HG03135 (cell line): ENCODE data around the gene EIPR1.
A peak's percentile ranks its signal among the peaks of the same experiment; 100 is the strongest.

Experiments used
- ATAC-seq: cut with Tn5 transposase; IDR thresholded peaks from one replicate; pipeline ENCODE4 v1.9.1; 2021; ENCODE audit warnings: mild to moderate bottlenecking, moderate library complexity; ENCODE audit not compliant: unreplicated experiment

Gene EIPR1

DNA sequence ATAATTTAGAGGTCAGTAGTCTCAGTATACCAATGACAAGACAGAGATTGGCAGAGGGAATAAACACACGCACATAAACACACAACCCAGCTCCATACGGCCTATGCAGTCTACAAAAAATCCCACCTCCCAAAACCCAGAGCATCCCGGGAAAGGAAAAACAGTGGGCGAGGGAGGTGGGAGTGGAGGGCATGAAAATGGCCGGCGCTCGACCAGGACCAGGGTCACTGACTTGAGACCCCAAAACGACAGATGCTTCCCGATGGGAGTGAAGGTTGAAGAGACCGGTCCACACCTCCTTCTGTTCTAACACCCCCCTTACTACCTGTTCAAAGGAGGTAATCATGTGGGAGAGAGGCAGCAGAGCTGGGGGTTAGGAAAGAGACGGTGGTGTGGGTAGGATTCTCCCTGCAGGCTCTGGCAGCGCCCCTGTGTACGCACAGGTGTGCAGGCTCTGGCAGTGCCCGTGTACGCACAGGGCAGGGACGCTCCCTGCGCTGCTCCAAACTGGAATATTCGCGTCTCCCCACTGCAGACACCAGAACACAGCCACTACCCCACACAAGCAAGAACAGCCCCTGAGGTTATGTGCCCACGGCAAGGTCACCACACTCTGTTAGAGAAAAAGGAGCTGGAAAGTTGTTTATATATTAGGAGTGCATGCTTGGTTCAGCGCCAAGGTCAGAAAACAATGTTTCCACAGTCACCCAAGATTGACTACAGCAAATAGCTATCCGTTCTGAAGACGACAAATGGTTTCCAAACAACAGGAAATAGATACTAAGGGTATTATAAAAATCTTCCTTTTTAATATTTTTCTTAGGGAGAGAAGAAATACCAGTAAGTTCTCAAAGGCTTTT lies 67.9 kb downstream of the EIPR1 start:
- no peak for ATAC-seq

DNA sequence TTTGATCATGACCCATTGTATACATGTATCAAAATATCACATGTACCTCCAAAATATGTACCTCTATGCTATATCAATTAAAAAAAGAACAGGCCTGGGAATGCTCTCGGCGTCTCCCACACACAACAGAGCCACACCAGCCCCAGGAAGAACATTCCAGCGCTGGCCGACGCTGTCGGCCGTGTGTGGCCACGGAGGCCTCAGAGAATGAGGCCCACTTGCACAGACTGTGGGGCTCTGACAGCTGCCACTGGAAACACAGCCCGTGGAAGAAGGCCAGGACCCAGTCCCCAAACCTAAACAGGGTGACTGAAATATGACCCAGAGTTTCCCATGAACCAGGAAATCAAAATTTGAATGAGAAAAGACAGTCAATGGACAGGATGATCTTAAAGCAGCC lies 69.7 kb downstream of the EIPR1 start:
- no peak for ATAC-seq

DNA sequence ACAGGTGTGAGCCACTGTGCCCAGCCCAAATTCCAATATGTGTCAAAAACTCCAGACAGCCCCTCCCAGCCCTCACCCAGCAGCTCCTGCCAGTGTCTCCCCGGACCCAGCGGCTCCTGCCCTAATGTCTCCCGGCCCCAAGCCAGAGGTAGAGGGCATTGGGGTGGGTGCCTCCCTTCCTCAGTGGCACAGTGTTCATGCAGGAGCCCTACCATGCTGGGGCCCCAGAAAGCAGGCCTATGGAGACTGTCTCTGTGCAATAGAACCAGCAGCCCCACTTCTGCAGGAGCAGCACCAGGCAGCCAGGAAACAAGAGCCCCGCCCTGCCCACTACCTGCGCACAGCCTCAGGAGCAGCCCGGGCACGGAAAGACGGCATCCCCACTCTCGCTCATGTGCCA lies 70.4 kb downstream of the EIPR1 start:
- ATAC-seq, result no peak

DNA sequence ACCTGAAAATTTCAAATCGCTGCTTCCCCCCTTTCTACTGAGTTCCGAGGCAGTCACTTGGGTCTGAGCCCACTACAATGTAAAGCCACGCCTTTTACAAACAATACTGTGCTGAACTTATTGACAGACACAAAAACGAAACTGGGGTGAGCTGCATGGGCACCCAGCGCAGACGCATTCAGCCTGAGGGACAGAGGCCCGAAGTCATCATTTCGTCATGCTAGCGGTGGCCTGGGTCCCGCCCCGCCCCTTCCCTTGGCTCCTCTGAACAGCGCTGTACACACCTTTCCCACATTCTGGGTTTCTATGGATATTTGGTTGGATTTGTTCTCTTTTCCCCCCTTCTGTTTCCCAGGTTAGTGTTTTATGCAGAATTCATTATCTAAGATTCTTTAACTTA lies 71.7 kb downstream of the EIPR1 start:
- no peak for ATAC-seq

DNA sequence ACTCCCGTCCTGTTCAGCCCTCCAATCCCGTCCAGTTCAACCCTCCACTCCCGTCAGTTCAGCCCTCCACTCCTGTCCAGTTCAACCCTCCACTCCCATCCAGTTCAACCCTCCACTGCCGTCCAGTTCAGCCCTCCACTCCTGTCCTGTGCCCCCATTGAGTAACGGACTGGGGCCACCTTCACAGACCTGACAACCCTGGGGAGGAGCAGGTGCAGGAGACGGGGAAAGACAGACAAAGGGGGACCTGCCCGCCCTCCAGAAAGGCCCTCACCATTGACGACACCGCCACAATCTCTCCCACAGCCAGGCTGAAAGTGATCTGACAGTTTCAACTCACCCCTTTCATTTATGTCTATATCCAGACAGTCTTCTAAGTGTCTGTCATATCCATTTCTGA lies 72.2 kb downstream of the EIPR1 start:
- no peak for ATAC-seq

DNA sequence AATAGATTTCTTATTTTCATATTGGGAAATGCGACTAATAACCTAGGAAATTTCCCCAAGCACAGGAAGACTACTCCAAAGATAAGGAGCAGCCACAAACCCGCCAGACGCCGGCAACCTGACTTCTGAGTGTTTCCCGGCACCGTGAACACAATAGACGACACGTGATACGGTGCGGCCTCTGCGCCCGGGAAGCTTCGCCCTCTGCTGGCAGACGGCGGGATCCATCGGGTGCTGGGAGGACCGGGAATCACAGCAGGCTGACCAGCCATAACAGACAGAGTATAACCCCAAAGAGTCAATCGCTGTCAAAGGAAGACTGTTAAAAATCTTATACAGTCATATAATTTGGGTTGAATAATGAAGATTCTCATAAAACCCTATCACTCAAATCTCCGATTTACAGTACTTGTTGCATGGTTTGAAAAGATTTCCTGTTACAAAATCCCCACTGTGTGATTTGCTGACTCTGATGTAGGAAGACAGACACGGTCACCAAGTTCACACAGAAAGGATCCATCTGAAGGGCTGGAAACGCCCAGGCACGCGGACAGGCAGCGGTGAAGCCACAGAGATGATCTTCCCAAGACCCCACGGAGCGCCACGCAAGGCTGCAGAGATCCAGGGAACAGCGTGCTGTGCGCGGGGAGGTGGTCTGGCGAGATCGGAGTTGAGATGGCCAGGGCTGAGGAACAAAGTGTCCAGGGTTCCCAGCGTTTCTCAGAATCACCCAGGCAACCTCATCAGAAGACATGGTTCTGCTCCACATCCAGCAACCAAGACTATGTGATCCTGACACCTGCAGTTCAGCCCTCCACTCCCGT lies 73.8 kb downstream of the EIPR1 start:
- ATAC-seq, result peak; percentile 97

DNA sequence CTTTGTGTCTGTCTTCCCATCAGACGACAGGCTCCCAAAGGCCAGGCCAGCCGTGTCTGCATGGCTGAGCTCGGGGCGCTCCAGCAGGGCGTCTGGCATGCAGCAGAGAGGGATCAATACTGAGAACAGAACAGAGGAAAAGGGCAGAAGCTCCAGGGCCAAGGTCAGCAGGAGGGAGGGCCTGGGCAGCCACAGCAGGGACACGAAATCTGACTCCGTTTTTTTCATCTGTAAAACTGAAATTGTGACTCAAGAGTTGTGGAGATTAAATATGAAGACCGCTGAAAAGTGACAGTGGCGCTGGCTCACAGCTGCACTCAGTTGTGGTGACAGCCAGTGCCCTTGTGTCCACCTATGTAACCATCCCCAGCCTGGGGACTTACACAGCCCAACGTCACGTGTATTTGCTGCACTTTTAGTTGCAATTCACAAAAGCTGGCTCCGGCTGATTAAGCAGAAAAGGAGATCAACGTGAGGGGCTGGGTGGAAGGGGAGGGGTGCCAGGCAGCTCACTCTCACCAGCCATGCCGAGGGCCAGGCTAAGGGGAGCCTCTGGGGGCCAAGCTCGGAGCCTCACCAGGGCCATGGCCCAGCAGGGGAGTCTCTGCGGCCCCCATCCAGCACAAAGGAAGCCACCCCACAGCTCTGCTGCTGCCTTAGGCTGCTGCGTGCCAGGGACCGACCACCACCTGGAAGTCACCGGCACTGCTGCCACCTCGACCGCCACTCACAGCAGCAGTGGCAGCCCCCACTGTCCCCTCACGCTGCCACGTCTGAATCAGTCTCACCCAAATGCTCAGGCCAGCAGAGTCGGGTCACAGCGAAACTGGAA lies 74.7 kb downstream of the EIPR1 start:
- ATAC-seq, result peak; percentile 13

DNA sequence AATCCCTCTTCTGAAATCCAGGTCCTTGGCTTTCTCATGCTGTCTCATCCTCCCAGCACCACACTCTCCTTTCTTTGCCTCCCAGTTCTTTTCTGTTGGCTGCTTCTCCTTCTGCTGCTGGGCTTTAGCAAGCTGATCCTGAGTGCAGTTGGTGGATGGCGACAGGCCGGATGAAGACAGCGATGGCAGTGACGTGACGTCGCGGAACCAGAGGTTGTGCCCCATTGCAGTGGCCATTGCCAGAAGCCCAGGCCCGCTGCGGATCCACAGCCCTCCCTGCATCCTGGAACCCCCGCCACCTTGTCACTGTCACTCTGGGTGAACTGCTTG lies 75.2 kb downstream of the EIPR1 start:
- ATAC-seq, result no peak

DNA sequence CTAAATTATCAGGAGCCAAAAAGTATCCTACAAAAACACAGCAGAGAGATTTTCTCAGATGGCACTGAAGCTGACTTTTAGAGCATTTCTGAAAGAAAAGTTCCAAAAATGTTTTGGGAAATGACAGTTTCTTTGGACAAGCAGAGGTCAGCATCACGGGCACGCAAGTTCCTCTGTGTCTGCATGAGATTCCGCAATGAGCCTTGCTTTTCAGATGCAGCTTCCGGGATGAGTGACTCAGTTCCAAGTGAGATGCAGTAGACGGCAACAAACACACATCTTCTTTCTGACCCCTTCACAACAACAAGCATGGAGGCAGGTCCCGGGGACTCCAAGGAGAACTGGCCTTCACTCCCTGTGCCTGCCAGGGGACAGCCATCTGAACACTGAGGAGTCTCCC lies 76.6 kb downstream of the EIPR1 start:
- ATAC-seq, result no peak

DNA sequence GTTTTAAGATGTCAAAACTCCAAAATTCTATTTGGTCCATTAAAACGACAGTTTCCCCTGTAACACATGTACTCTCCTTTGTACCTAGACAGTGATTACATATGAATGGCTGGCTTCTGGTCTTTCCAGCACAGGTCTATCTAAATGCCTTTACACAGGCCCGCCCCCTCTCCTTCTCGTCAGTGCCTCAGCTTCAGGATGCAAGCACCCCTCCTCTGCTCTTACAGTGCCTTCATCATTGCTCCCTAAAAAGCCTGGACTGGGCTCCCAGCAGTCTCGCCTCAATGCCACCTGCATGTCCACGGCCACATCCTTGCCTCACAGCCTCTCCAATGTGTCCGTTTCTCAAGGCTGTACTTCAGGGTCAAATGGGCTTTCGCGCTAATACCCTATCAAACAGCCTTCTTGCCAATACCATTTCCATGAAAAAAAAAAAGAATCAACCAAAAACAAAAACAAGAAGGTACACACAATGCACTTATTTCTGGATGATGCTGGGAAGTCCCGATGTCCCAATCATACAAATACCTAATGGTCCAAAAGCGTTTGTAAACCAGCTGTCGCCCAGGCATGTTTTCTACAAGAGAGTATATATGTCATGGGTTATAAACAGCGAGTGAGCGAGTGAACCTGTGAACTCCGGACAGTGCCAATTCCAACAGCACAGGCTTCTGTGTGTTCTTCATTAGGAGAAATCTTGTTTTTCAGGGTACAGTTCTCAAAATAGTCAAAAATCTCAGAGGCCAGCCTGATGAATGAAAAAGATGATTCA lies 77.2 kb downstream of the EIPR1 start:
- no peak for ATAC-seq

DNA sequence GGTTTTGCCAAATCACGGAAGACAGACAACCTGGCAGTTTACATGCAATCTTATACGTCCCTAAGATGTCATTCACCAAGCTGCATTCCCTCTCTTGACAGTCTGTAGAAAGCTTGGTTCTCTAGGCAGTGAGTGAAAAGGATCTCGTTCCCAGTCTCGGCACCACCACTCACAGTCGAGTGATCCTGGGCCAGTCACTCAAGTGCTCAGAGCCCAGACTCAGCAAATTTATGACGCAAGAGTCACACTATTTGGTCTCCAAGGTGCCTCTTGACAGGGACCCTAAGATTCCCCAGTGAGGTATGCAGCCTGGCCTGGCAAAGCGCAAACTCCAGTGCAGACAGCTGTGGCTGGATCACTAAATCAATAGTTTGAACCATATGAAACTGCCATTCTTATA lies 77.9 kb downstream of the EIPR1 start:
- no peak for ATAC-seq

DNA sequence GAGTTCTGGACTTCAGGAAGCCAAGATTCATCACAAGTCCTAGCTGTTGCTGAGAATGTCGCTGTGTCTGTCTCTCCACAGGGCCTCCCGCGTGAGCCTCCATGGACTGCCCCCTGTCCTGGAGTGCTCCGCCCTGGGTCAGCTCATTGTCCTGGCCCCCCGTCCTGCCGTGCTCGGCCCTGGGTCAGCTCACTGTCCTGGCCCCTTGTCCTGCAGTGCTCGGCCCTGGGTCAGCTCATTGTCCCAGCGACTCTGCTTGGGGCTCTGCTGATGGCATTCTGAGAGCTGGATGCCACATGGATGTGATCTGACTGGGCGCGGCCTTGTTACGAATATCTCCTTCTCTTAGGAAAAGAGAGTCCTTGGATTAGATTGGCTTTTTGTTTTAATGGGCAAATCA lies 78.5 kb downstream of the EIPR1 start:
- ATAC-seq, result no peak

DNA sequence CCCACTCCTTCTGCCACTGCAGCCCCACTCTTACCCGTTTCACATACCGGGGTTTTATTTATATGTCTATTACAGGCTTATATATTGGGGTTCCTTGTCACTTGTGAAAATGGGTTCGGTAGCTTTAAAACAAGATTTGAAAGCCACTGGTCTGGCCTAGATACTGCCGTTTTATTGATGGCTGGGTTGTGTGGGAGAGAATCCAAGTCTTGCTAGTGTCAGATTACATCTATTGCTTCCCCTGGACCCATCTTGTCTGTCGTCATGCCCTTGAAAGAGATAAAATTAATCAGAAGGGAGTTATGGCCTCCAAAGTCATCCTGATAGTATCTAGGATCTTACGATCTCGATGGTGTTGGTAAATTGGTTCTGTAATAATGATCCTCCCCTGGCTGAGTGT lies 79.4 kb downstream of the EIPR1 start:
- no peak for ATAC-seq

DNA sequence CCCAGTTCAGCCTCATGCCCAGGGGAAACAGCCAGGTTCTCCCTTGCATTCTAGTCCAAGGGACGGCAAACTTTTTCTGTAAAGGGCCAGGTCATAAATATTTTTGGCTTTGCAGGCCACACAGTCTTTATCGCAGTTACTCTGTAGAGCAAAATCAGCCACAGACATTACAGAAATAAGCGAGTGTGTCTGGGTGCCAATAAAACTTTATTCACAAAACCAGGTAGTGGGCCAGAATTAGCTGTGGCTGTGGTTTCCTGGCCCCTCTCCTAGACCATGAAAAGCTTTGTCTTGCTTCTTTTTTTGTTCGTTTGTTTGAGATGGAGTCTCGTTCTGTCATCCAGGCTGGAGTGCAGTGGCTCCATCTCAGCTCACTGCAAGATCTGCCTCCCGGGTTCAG lies 80.1 kb downstream of the EIPR1 start:
- ATAC-seq, result no peak

DNA sequence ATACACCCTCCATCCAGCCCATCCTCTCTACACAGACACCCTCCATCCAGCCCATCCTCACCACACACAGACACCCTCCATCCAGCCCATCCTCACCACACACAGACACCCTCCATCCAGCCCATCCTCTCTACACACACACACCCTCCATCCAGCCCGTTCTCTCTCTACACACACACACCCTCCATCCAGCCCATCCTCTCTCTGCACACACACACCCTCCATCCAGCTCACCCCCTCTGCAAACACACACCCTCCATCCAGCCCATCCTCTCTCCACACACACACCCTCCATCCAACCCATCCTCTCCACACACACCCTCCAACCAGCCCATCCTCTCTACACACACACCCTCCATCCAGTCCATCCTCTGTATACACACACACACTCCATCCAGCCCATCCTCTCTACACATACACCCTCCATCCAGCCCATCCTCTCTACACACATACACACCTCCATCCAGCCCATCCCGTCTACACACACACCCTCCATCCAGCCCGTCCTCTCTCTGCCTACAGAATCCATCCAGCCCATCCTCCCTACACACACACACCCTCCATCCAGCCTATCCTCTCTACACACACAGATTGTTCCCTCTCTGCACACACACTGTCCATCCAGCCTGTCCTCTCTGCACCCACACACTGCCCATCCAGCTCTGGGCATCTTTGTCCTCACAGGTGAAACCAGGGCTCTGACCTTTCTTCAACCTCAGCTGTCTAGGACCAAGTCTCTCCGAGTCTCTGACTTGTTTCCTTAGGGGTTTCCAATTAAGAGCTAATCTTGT lies 81.2 kb downstream of the EIPR1 start:
- no peak for ATAC-seq

DNA sequence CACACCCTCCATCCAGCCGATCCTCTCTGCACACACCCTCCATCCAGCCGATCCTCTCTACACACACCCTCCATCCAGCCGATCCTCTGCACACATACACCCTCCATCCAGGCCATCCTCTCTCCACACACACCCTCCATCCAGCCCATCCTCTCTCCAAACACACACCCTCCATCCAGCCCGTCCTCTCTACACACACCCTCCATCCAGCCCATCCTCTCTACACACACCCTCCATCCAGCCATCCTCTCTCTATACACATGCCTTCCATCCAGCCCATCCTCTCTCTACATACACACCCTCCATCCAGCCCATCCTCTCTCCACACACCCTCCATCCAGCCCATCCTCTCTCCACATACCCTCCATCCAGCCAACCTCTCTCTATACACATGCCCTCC lies 83.1 kb downstream of the EIPR1 start:
- no peak for ATAC-seq

DNA sequence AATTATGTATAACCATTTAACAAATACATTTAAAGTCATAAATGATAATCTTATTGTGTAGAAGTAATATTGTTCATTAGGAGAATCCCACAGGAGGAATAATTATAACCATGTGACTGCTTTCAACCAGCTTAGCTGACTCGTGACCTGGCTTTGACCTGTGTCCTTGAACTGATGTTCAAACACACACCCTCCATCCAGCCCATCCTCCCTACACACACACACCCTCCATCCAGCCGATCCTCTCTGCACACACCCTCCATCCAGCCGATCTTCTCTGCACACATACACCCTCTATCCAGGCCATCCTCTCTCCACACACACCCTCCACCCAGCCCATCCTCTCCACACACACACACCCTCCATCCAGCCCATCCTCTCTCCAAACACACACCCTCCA lies 83.5 kb downstream of the EIPR1 start:
- no peak for ATAC-seq

DNA sequence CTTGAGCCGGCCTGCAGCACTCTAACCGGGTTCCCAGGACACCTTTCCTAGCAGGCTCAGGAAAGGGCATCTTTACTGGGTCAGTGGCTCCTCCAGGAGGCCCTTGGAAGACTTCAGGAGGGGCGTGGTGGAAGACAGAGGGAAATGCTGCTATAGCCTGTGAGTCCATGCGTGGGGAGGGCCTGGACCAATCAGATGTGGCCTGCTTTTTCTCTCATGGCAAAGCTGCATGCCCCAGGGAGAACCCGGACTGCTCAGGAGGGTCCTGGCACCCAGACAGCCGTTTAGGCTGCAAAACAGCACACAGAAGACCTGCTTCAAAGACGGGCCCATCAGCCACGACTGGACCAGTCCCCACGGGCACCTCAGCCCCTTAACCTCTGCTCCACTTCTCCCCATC lies 84.4 kb downstream of the EIPR1 start:
- no peak for ATAC-seq

DNA sequence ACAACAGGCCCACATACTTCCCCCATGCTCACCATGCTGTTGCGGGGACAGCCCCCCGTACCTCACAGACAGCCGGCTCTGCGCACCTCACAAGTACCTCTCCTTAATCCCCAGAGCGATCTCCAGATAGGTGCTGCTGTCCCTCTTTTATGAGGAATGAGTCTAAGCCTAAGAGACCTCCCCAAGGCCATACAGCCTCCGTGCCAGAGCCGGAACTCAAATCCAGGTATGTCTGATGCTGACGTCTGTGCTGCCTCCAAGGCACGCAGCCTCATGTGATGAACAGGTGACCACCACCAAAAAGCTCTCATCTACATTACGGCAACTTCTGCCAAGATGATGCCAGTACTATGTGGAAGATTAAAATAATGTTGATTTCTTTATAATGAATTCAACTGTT lies 85.2 kb downstream of the EIPR1 start:
- ATAC-seq, result no peak

DNA sequence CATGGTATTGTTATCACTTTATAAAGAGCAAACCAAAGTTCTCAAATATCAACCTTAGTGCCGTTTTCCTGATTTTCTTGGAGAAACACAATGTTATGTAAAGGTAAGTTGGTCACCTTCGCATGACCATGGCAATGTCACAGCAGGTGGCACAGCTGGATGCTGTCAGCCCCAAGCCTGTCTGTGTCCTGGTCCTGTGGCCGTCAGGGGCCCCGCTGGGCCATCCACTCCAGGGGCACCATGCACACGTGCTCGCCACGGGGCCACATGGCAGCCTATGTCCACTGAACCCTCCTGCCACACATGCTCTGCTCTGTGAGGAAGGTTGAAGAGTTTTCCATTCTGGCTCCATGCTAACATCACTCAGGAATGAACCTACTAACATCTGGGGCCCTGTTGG lies 85.9 kb downstream of the EIPR1 start:
- no peak for ATAC-seq
